Astrocyte (in vitro differentiated cells and primary cell): ENCODE measurements around the gene ENPP6. TPM values are rescaled to one million over a fixed set of nuclear protein-coding genes. Genes with fewer than 3 reads are reported as not detected.

Source experiments
- DNase-seq: peaks from one replicate; pipeline ENCODE4 v3.0.0-alpha.2; 2010; ENCODE audit warnings: low read depth
- FAIRE-seq: peaks from 2 replicates; lab custom pipeline; 2011; peaks lifted over from hg19 to GRCh38; lab: Jason Lieb, UNC
- H2AFZ ChIP-seq: 2 replicates; pipeline ENCODE4 v1.6.0; 2012; ENCODE audit warnings: low read depth, low read length, inconsistent platforms
- H3K27ac ChIP-seq: 2 replicates; pipeline ENCODE4 v1.5.1; 2011; ENCODE audit warnings: low read depth, low read length, inconsistent platforms
- H3K27me3 ChIP-seq: 2 replicates; pipeline ENCODE4 v1.6.0; 2011; ENCODE audit warnings: low read length, inconsistent platforms; ENCODE audit not compliant: insufficient read depth
- H3K36me3 ChIP-seq: 2 replicates; pipeline ENCODE4 v1.5.1; 2011; ENCODE audit warnings: low read length, inconsistent platforms; ENCODE audit not compliant: insufficient read depth
- H3K4me1 ChIP-seq: 2 replicates; pipeline ENCODE4 v1.5.1; 2011; ENCODE audit warnings: low read length, inconsistent platforms; ENCODE audit not compliant: insufficient read depth
- H3K4me2 ChIP-seq: 2 replicates; pipeline ENCODE4 v1.6.0; 2012; ENCODE audit warnings: low read length, inconsistent platforms
- H3K4me3 ChIP-seq: 2 replicates; pipeline ENCODE4 v1.5.1; 2011; ENCODE audit warnings: low read depth, mild to moderate bottlenecking, low read length, inconsistent platforms; ENCODE audit not compliant: insufficient read depth
- H3K79me2 ChIP-seq: 2 replicates; pipeline ENCODE4 v1.6.0; 2012; ENCODE audit warnings: mild to moderate bottlenecking, low read length, inconsistent platforms; ENCODE audit not compliant: insufficient read depth
- H3K9ac ChIP-seq: 2 replicates; pipeline ENCODE4 v1.6.0; 2012; ENCODE audit warnings: mild to moderate bottlenecking, low read length, inconsistent platforms
- H3K9me3 ChIP-seq: 2 replicates; pipeline ENCODE4 v1.5.1; 2012; ENCODE audit warnings: low read depth, mild to moderate bottlenecking, low read length, inconsistent platforms; ENCODE audit not compliant: insufficient read depth
- H4K20me1 ChIP-seq: 2 replicates; pipeline ENCODE4 v1.6.0; 2012; ENCODE audit warnings: low read length, inconsistent platforms; ENCODE audit not compliant: insufficient read depth
- H3K27ac Mint-ChIP-seq: one replicate; pipeline ENCODE4 v1.8.0; 2021; ENCODE audit warnings: mild to moderate bottlenecking, mixed read lengths; ENCODE audit not compliant: unreplicated experiment
- H3K27me3 Mint-ChIP-seq: one replicate; pipeline ENCODE4 v1.8.0; 2021; ENCODE audit warnings: low read depth, mixed read lengths; ENCODE audit not compliant: unreplicated experiment
- H3K36me3 Mint-ChIP-seq: one replicate; pipeline ENCODE4 v1.8.0; 2021; ENCODE audit warnings: low read depth, mixed read lengths; ENCODE audit not compliant: unreplicated experiment
- H3K4me1 Mint-ChIP-seq: one replicate; pipeline ENCODE4 v1.8.0; 2021; ENCODE audit warnings: low read depth, mixed read lengths; ENCODE audit not compliant: unreplicated experiment
- H3K4me3 Mint-ChIP-seq: one replicate; pipeline ENCODE4 v1.8.0; 2021; ENCODE audit warnings: mild to moderate bottlenecking, moderate library complexity, mixed read lengths; ENCODE audit not compliant: unreplicated experiment
- H3K9me3 Mint-ChIP-seq: one replicate; pipeline ENCODE4 v1.8.0; 2021; ENCODE audit warnings: mild to moderate bottlenecking, mixed read lengths; ENCODE audit not compliant: unreplicated experiment
- CTCF ChIP-seq: IDR thresholded peaks from 2 replicates; pipeline ENCODE4 v1.5.1; 2011; ENCODE audit warnings: low read depth, mild to moderate bottlenecking, inconsistent platforms, low read length, moderate library complexity; ENCODE audit not compliant: insufficient read depth
- EZH2 ChIP-seq: IDR thresholded peaks from 2 replicates; pipeline ENCODE4 v1.6.1; 2012; ENCODE audit warnings: mild to moderate bottlenecking, low read length, inconsistent platforms; ENCODE audit not compliant: insufficient read depth
- total RNA-seq: library from RNA; stranded (reverse); gene quantifications from 2 replicates; pipeline ENCODE4 v1.2.1, GENCODE V29; 2021

ENPP6 gene
- total RNA-seq, 1 donor from 2014 or later = 0.50 TPM

GRCh38 chr4:184169225-184169867 lies 48.3 kb downstream of the ENPP6 start:
- Mint-ChIP-seq H3K36me3 (no peaks in the 10 kb centered on the region), H3K4me3 (no peak overlapping the region), H3K4me1 (peaks cover 27% of the 10 kb centered on the region), H3K9me3 (peaks cover 5% of the 10 kb centered on the region), H3K27ac (no peak overlapping the region), H3K27me3 (peaks cover 4% of the 10 kb centered on the region)
- Histone ChIP-seq H3K9me3 (no peaks in the 10 kb centered on the region), H3K4me1 (no peaks in the 10 kb centered on the region), H3K27me3 (peaks cover 2% of the 10 kb centered on the region), H3K27ac (no peak overlapping the region), H3K4me2 (no peak overlapping the region), H3K9ac (no peak overlapping the region), H2AFZ (no peak overlapping the region), H3K4me3 (no peak overlapping the region), H3K36me3 (no peaks in the 10 kb centered on the region), H4K20me1 (no peaks in the 10 kb centered on the region), H3K79me2 (no peaks in the 10 kb centered on the region)
- DNase-seq (no peak), FAIRE-seq (no peak)
- no peak for TF ChIP-seq CTCF
- no peak for TF ChIP-seq EZH2

- peaks cover 27% of the 10 kb centered on the region for H3K4me1 Mint-ChIP-seq
- no peaks in the 10 kb centered on the region for H3K36me3 Mint-ChIP-seq
- no peaks in the 10 kb centered on the region for H3K4me1 ChIP-seq
- H3K9me3 Mint-ChIP-seq = peaks cover 5% of the 10 kb centered on the region
- no peak overlapping the region for H3K27ac ChIP-seq
- H3K27me3 Mint-ChIP-seq = peaks cover 6% of the 10 kb centered on the region
- no peak overlapping the region for H3K9ac ChIP-seq
- H3K4me2 ChIP-seq = peak overlapping the region; percentile 55
- no peaks in the 10 kb centered on the region for H3K79me2 ChIP-seq
- peak; percentile 8 for DNase-seq
- no peak overlapping the region for H3K4me3 Mint-ChIP-seq
- H3K4me3 ChIP-seq = no peak overlapping the region
- no peaks in the 10 kb centered on the region for H3K9me3 ChIP-seq
- peak overlapping the region; percentile 85 for H3K27ac Mint-ChIP-seq
- no peaks in the 10 kb centered on the region for H4K20me1 ChIP-seq
- TF ChIP-seq EZH2 = no peak
- peak; percentile 78 for TF ChIP-seq CTCF
- no peaks in the 10 kb centered on the region for H3K36me3 ChIP-seq
- H2AFZ ChIP-seq = peak overlapping the region; percentile 68
- H3K27me3 ChIP-seq = peaks cover 2% of the 10 kb centered on the region
- FAIRE-seq = no peak
Measured at GRCh38 chr4:184168406-184169019, 49.2 kb downstream of the ENPP6 start.

- Mint-ChIP-seq H3K4me3 (no peak overlapping the region), H3K4me1 (peaks cover 27% of the 10 kb centered on the region), H3K27me3 (peaks cover 6% of the 10 kb centered on the region), H3K36me3 (no peaks in the 10 kb centered on the region), H3K9me3 (peaks cover 5% of the 10 kb centered on the region), H3K27ac (no peak overlapping the region)
- H3K9me3 ChIP-seq = no peaks in the 10 kb centered on the region
- H3K4me2 ChIP-seq = no peak overlapping the region
- no peaks in the 10 kb centered on the region for H3K36me3 ChIP-seq
- no peak for FAIRE-seq
- H3K27me3 ChIP-seq = peaks cover 5% of the 10 kb centered on the region
- no peak overlapping the region for H3K4me3 ChIP-seq
- no peak for DNase-seq
- no peaks in the 10 kb centered on the region for H3K79me2 ChIP-seq
- no peak overlapping the region for H3K9ac ChIP-seq
- H3K27ac ChIP-seq = no peak overlapping the region
- H3K4me1 ChIP-seq = no peaks in the 10 kb centered on the region
- no peak for TF ChIP-seq CTCF
- no peak for TF ChIP-seq EZH2
- H2AFZ ChIP-seq = no peak overlapping the region
- no peaks in the 10 kb centered on the region for H4K20me1 ChIP-seq
Measured at GRCh38 chr4:184167576-184167975, 50.1 kb downstream of the ENPP6 start.
